ENCODE measurements around the gene ZMAT5. TPM values are rescaled to one million over a fixed set of nuclear protein-coding genes. Genes with fewer than 3 reads are reported as not detected.
A peak's percentile ranks its signal among the peaks of the same experiment; 100 is the strongest.

Gene ZMAT5
- total and polyA plus RNA-seq, 12 donors: 15.1 to 46.7 (median 21.0) TPM

- H3K4me1 ChIP-seq: peaks cover 0 to 3% (median 0%) of the 10 kb centered on the region in 9 donors
- H3K27me3 ChIP-seq: peaks cover 11 to 83% (median 56%) of the 10 kb centered on the region in 7 donors
- intact Hi-C loops (cut with DNase I): loop anchor here in 1 of 10 donors (10.0 kb wide), 1 partner anchor 286 kb away; no protein-coding TSS in a partner anchor
- H3K27ac ChIP-seq: no peak overlapping the region
- WGBS, 2 donors: 45 to 50% methylated on average over 21 to 24 of the region's 24 CpGs
- H3K4me3 ChIP-seq: no peak overlapping the region
- DNase-seq (no peak), ATAC-seq (no peak)
- H3K36me3 ChIP-seq: no peaks in the 10 kb centered on the region
- no peaks in the 10 kb centered on the region for H3K9me3 ChIP-seq
- no peak for TF ChIP-seq CTCF (IDR thresholded peaks at IDR 0.05)
Measured at GRCh38 chr22:29718949-29719898, 47.6 kb downstream of the ZMAT5 start.

GRCh38 chr22:29717789-29718188 is 49.0 kb downstream of the ZMAT5 start:
- H3K27me3 ChIP-seq: peaks cover 16 to 75% (median 55%) of the 10 kb centered on the region in 7 donors
- no peak overlapping the region for H3K27ac ChIP-seq
- no peak overlapping the region for H3K4me3 ChIP-seq
- no peak for ATAC-seq
- TF ChIP-seq CTCF (IDR thresholded peaks at IDR 0.05): no peak
- DNase-seq: no peak
- 88% methylated on average over 11 of the region's 11 CpGs for WGBS, 2 donors
- H3K36me3 ChIP-seq: no peaks in the 10 kb centered on the region
- H3K9me3 ChIP-seq: no peaks in the 10 kb centered on the region
- intact Hi-C loops (cut with DNase I): loop anchor here in 1 of 10 donors (10.0 kb wide), 1 partner anchor 287 kb away; no protein-coding TSS in a partner anchor
- H3K4me1 ChIP-seq: peaks cover 0 to 3% (median 0%) of the 10 kb centered on the region in 9 donors

GRCh38 chr22:29716814-29717545 is 49.8 kb downstream of the ZMAT5 start:
- Histone ChIP-seq H3K36me3 (no peaks in the 10 kb centered on the region), H3K27ac (no peak overlapping the region), H3K4me1 (peaks cover 0 to 3% (median 0%) of the 10 kb centered on the region in 9 donors), H3K9me3 (no peaks in the 10 kb centered on the region), H3K27me3 (peaks cover 16 to 67% (median 53%) of the 10 kb centered on the region in 7 donors), H3K4me3 (no peak overlapping the region)
- ATAC-seq (peak; percentile 56 to 83 (median 70)), DNase-seq (peak; percentile 54 to 56)
- TF ChIP-seq CTCF (IDR thresholded peaks at IDR 0.05): no peak
- WGBS, 2 donors: 63 to 65% methylated on average over 16 of the region's 16 CpGs
- intact Hi-C loops (cut with DNase I): loop anchor here in 1 of 10 donors (10.0 kb wide), 1 partner anchor 288 kb away; no protein-coding TSS in a partner anchor

- H3K27me3 ChIP-seq: peaks cover 9 to 54% (median 47%) of the 10 kb centered on the region in 7 donors
- H3K9me3 ChIP-seq: no peaks in the 10 kb centered on the region
- WGBS, 2 donors: 64 to 69% methylated on average over 5 of the region's 5 CpGs
Measured at GRCh38 chr22:29715705-29716104, 51.1 kb downstream of the ZMAT5 start.

More at GRCh38 chr22:29715705-29716104, 51.1 kb downstream of the ZMAT5 start:
- H3K4me1 ChIP-seq: peaks cover 0 to 3% (median 0%) of the 10 kb centered on the region in 9 donors
- no peak for ATAC-seq
- no peak for DNase-seq
- no peak overlapping the region for H3K4me3 ChIP-seq
- intact Hi-C loops (cut with DNase I): loop anchor here in 1 of 10 donors (10.0 kb wide), 1 partner anchor 289 kb away; no protein-coding TSS in a partner anchor
- H3K36me3 ChIP-seq: no peaks in the 10 kb centered on the region
- no peak overlapping the region for H3K27ac ChIP-seq
- TF ChIP-seq CTCF (IDR thresholded peaks at IDR 0.05): no peak
